ENCODE measurements around the gene HHAT.

The HHAT gene

GRCh38 chr1:210469441-210469840, 140.7 kb downstream of the HHAT start:
- DNase-seq (ENCODE audit: low read depth): no peak
- TF ChIP-seq CTCF (IDR thresholded peaks at IDR 0.05; ENCODE audit: low read depth, low read length) (no peak), POLR2A (IDR thresholded peaks at IDR 0.05; ENCODE audit: extremely low read depth, insufficient read length) (no peak), MYC (IDR thresholded peaks at IDR 0.05; ENCODE audit: low read depth, low read length) (no peak)
- TF ChIP-seq, protein P1, sequence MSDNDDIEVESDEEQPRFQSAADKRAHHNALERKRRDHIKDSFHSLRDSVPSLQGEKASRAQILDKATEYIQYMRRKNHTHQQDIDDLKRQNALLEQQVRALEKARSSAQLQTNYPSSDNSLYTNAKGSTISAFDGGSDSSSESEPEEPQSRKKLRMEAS (IDR thresholded peaks at IDR 0.05; ENCODE audit: low read depth, low read length): no peak
- H3K4me3 ChIP-seq (ENCODE audit: low read depth, low read length): no peak overlapping the region

DNA sequence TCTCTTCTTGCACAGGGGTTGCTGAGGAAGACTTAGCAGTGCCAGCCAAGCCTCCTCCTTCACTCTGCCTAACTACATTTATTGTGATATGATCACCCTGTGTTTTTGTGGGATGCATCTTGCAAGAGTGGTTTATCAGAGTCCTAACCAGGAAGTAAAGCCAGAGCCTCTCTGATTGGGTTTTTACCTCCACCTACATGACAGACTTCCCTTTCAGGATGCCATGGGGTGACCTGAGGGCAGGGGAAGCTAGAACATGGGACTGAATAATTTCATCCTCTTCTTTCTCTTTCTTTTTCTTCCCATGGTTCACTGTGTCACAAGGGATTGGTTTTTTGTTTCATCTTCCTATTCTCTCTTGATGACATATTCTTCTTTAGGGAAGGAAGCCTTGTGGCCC, 146.6 kb downstream of the HHAT start:
- TF ChIP-seq MYC (IDR thresholded peaks at IDR 0.05; ENCODE audit: low read depth, low read length): no peak
- TF ChIP-seq, protein P1 (IDR thresholded peaks at IDR 0.05; ENCODE audit: low read depth, low read length): no peak
- H3K4me3 ChIP-seq (ENCODE audit: low read depth, low read length): no peak overlapping the region
- DNase-seq (ENCODE audit: low read depth): no peak

DNA sequence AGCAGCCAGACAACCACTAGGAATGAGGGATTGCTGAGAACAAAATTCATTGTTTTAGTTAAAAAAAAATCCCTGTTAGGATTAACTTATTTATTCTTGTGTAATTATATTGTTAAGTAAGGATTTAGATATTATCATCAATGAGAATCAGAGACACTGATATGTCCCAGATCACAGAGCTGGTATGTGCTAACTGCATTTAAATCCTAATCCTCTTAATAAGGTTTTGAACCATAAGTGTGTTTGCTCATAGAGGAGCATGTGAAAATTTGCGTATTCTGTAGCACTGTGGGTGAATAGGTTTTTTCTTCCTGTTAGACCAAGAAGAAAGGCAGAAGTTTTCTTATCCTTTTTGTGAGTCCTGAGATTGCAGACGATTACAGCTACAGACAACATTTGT, 147.1 kb downstream of the HHAT start:
- DNase-seq (ENCODE audit: low read depth): no peak
- no peak for TF ChIP-seq MYC (IDR thresholded peaks at IDR 0.05; ENCODE audit: low read depth, low read length)
- no peak for TF ChIP-seq CTCF (IDR thresholded peaks at IDR 0.05; ENCODE audit: low read depth, low read length)
- TF ChIP-seq, protein P1 (IDR thresholded peaks at IDR 0.05; ENCODE audit: low read depth, low read length): no peak
- TF ChIP-seq POLR2A (IDR thresholded peaks at IDR 0.05; ENCODE audit: extremely low read depth, insufficient read length): no peak
- no peak overlapping the region for H3K4me3 ChIP-seq (ENCODE audit: low read depth, low read length)

GRCh38 chr1:210476730-210477129, 148.0 kb downstream of the HHAT start:
- TF ChIP-seq CTCF (IDR thresholded peaks at IDR 0.05; ENCODE audit: low read depth, low read length) (no peak), MYC (IDR thresholded peaks at IDR 0.05; ENCODE audit: low read depth, low read length) (no peak), POLR2A (IDR thresholded peaks at IDR 0.05; ENCODE audit: extremely low read depth, insufficient read length) (no peak)
- TF ChIP-seq, protein P1 (IDR thresholded peaks at IDR 0.05; ENCODE audit: low read depth, low read length): no peak
- H3K4me3 ChIP-seq (ENCODE audit: low read depth, low read length): no peak overlapping the region
- no peak for DNase-seq (ENCODE audit: low read depth)

GRCh38 chr1:210477328-210477924, 148.7 kb downstream of the HHAT start:
- TF ChIP-seq CTCF (IDR thresholded peaks at IDR 0.05; ENCODE audit: low read depth, low read length): no peak
- TF ChIP-seq POLR2A (IDR thresholded peaks at IDR 0.05; ENCODE audit: extremely low read depth, insufficient read length): no peak
- TF ChIP-seq, protein P1 (IDR thresholded peaks at IDR 0.05; ENCODE audit: low read depth, low read length): no peak
- no peak for TF ChIP-seq MYC (IDR thresholded peaks at IDR 0.05; ENCODE audit: low read depth, low read length)
- no peak for DNase-seq (ENCODE audit: low read depth)
- no peak overlapping the region for H3K4me3 ChIP-seq (ENCODE audit: low read depth, low read length)

DNA sequence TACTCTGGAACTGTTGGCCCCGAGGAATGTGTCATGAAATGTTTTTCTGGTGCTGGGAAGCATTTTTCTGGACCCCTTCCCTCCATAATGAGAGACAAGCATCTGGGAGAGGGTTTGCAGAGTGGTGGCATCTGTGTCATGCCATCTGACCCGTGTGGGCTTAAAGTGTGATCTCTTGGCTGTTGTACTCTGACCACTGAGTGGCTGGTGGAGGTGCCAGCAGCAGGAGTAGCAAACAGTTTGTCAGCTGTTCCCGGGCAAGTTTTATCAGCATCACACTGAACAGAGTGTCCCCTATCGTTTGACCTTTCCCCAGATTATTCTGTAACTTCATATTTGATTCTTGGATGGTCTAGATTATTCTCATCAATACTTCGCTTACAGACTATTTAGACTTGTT, 150.1 kb downstream of the HHAT start:
- no peak overlapping the region for H3K4me3 ChIP-seq (ENCODE audit: low read depth, low read length)
- DNase-seq (ENCODE audit: low read depth): no peak
- TF ChIP-seq MYC (IDR thresholded peaks at IDR 0.05; ENCODE audit: low read depth, low read length): no peak
- no peak for TF ChIP-seq POLR2A (IDR thresholded peaks at IDR 0.05; ENCODE audit: extremely low read depth, insufficient read length)
- TF ChIP-seq, protein P1 (IDR thresholded peaks at IDR 0.05; ENCODE audit: low read depth, low read length): no peak
- TF ChIP-seq CTCF (IDR thresholded peaks at IDR 0.05; ENCODE audit: low read depth, low read length): no peak
